T-cell (primary cell): ENCODE data around the gene PTPRC. TPM values are rescaled to one million over a fixed set of nuclear protein-coding genes. Genes with fewer than 3 reads are reported as not detected.

Experiments
- ATAC-seq, 4 experiments: fragments of 200-7000 bp in 3 of 4; fragments of 150-1000 bp in 1 of 4; cut with Tn5 transposase; replicated peaks in 1 of 4; 1 replicate in 3 of 4; 2 replicates in 1 of 4; pipeline ENCODE4 v1.10.0; 2021; ENCODE audit warnings: moderate library complexity in 3 of 4, mild to moderate bottlenecking in 2 of 4, moderate number of reproducible peaks in 1 of 4
- CTCF ChIA-PET, 2 donors: fragments of 300-600 bp; sonication (Branson Sonifier 250); formaldehyde crosslinking; loops; one replicate each; lab custom pipeline; 2022; ENCODE audit warnings: antibody characterized with exemption in 2 of 2; lab: Charles Lee
- POLR2A ChIA-PET, 2 donors: fragments of 300-600 bp; sonication (Branson Sonifier 250); formaldehyde crosslinking; loops; one replicate each; lab custom pipeline; 2022; ENCODE audit warnings: antibody characterized with exemption in 2 of 2; lab: Charles Lee
- DNase-seq, 35 experiments: peaks; one replicate each; pipeline versions ENCODE4 v3.0.0 to v3.0.0-alpha.2; 2013 to 2023
- H3K27ac ChIP-seq: one replicate; pipeline ENCODE4 v1.5.1; 2013; ENCODE audit warnings: low read length
- H3K27me3 ChIP-seq, 2 experiments: replicated peaks in 1 of 2; 1 replicate in 1 of 2; 2 replicates in 1 of 2; pipeline versions ENCODE4 v1.6.1 to v1.7.0; 2013; ENCODE audit warnings: low read length in 1 of 2, mixed read lengths in 1 of 2; ENCODE audit not compliant: control insufficient read depth in 2 of 2, insufficient read depth in 2 of 2; ENCODE audit errors: extremely low read depth in 1 of 2
- H3K36me3 ChIP-seq, 2 donors: 1 replicate in 1 of 2; 2 replicates in 1 of 2; pipeline versions ENCODE4 v1.6.1 to v1.7.0; 2013; ENCODE audit warnings: low read length in 1 of 2; ENCODE audit not compliant: control insufficient read depth in 2 of 2, insufficient read depth in 1 of 2; ENCODE audit errors: extremely low read depth in 1 of 2
- H3K4me1 ChIP-seq, 2 experiments: 1 replicate in 1 of 2; 2 replicates in 1 of 2; pipeline versions ENCODE4 v1.6.1 to v1.7.0; 2013; ENCODE audit warnings: low read length in 2 of 2, mixed read lengths in 1 of 2; ENCODE audit not compliant: insufficient read depth in 2 of 2, control insufficient read depth in 1 of 2; ENCODE audit errors: extremely low read depth in 1 of 2
- H3K4me3 ChIP-seq, 2 donors: 1 replicate in 1 of 2; 2 replicates in 1 of 2; pipeline versions ENCODE4 v1.5.1 to v1.7.0; 2013; ENCODE audit warnings: mild to moderate bottlenecking in 2 of 2, low read length in 1 of 2, moderate library complexity in 1 of 2; ENCODE audit not compliant: control insufficient read depth in 1 of 2; ENCODE audit errors: extremely low read depth in 1 of 2
- H3K9me3 ChIP-seq: 2 replicates; pipeline ENCODE4 v1.7.0; 2013
- H3K27ac Mint-ChIP-seq, 2 donors: one replicate each; pipeline ENCODE4 v1.8.0; 2020 to 2021; ENCODE audit warnings: mild to moderate bottlenecking in 2 of 2, mixed read lengths in 2 of 2
- H3K27me3 Mint-ChIP-seq, 2 donors: one replicate each; pipeline ENCODE4 v1.8.0; 2021 to 2022; ENCODE audit warnings: mixed read lengths in 2 of 2
- H3K36me3 Mint-ChIP-seq: one replicate; pipeline ENCODE4 v1.8.0; 2021; ENCODE audit warnings: mixed read lengths
- H3K4me1 Mint-ChIP-seq, 3 donors: one replicate each; pipeline ENCODE4 v1.8.0; 2020 to 2022; ENCODE audit warnings: mixed read lengths in 3 of 3, mild to moderate bottlenecking in 1 of 3
- H3K4me3 Mint-ChIP-seq, 3 donors: one replicate each; pipeline ENCODE4 v1.8.0; 2020 to 2022; ENCODE audit warnings: mild to moderate bottlenecking in 3 of 3, mixed read lengths in 3 of 3, moderate library complexity in 3 of 3
- H3K9me3 Mint-ChIP-seq, 3 donors: one replicate each; pipeline ENCODE4 v1.8.0; 2020 to 2022; ENCODE audit warnings: mixed read lengths in 3 of 3
- WGBS: methylation state at CpG from one replicate; pipeline ENCODE4 v1.1.5; 2013; ENCODE audit warnings: missing lambda C conversion rate; ENCODE audit not compliant: insufficient coverage; 5-methylcytosine and 5-hydroxymethylcytosine counted together
- total RNA-seq, 35 experiments: library from RNA in 6 of 35; stranded (reverse) in 6 of 35; fragments of 120-200 nt in 1 of 35; gene quantifications; one replicate each; pipeline versions ENCODE4 v1.2.1 to v1.2.4 and lab custom pipeline; 2013 to 2026

PTPRC gene
- total RNA-seq, 5 donors from 2014 or later (not counting 1 experiment from before 2014, with no cell fraction given), result 674 to 984 (median 781) TPM

GRCh38 chr1:198678901-198679329 is 40.1 kb downstream of the PTPRC start:
- H3K4me1 ChIP-seq, result peaks cover 33 to 75% of the 10 kb centered on the region in 2 experiments
- peaks cover 0 to 16% of the 10 kb centered on the region in 2 donors for H3K36me3 ChIP-seq
- H3K27me3 Mint-ChIP-seq, result no peaks in the 10 kb centered on the region
- peak overlapping the region; percentile 69 to 76 (median 74) for H3K4me3 Mint-ChIP-seq
- H3K4me1 Mint-ChIP-seq, result peaks cover 75 to 89% (median 88%) of the 10 kb centered on the region in 3 donors
- H3K9me3 Mint-ChIP-seq, result no peaks in the 10 kb centered on the region
- H3K4me3 ChIP-seq, result peak overlapping the region; percentile 5 to 34
- 4% methylated on average over 6 of the region's 12 CpGs for WGBS
- peak overlapping the region; percentile 91 to 99 for H3K27ac Mint-ChIP-seq
- DNase-seq, result peak in 9 of 35 experiments; percentile 11 to 69 (median 36)
- peak; percentile 12 to 32 (median 28) for ATAC-seq
- no peaks in the 10 kb centered on the region for H3K9me3 ChIP-seq
- CTCF ChIA-PET, result interaction anchor here (0.7 to 1.4 kb wide), 10 partner anchors 9 to 1579 kb away, joined by 3 to 7 read pairs (median 4); no protein-coding TSS in a partner anchor
- H3K27me3 ChIP-seq, result no peaks in the 10 kb centered on the region
- peak overlapping the region; percentile 94 for H3K27ac ChIP-seq
- peaks cover 26% of the 10 kb centered on the region for H3K36me3 Mint-ChIP-seq
- POLR2A ChIA-PET, result interaction anchor here (0.6 to 2.7 kb wide), 24 partner anchors 9 to 511 kb away, joined by 3 to 12 read pairs (median 5); no protein-coding TSS in a partner anchor

DNA sequence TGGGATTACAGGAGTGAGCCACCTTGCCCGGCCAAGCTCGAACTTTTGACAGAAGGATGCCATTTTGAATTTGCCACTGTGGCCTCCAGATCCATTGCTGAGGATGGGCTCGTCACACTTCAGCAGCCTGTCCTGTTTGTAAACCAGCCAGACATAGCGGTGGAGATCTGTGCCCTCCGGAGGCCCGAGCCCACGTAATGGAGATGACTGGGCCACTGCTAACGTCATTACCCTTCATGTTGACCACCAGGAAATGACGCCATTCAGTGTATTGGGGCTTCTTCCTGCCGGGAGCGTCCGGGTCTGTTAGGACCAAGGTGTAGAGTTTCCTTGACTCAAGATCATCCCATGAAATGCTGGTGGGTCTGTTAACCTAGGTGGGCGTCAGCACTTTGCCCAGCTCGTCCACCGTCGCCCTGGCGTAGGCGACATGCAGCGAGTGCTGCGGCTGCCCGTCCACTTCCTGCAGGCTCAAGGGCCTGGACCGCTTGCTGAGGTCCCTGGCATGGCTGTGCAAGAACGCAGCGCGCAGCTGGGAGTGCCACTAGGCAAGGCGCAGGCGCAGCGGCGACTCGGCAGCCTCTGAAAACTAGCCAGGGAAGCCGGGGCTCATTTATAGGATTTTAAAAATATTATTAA is 40.8 kb downstream of the PTPRC start:
- peaks cover 27% of the 10 kb centered on the region for H3K36me3 Mint-ChIP-seq

DNA sequence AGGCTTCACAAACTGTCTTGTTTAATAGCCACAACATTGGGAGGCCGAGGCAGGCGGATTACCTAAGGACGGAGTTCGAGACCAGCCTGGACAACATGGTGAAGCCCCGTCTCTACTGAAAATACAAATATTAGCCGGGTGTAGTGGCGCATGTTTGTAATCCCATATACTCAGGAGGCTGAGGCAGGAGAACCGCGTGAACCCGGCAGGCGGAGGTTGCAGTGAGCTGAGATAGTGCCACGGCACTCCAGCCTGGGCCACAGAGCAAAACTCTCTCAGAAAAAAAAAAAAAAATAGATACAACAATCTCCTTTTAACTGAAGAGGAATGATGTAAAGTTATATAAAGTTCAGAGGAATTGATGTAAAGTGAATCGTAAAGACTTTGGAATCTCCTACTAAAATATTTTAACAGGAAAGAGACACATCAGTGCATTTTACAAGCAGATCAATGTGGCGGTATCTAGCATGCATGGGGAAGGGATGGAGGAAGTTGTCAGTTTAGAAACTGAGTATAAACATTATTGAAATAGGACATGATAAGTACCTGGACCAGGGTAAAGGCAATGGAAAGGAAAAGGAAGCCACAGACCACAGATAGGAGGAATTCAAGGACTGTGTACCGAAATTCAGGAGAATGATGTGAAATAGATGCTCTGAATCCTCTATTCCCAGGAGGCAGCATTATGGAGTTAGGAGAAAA is 41.5 kb downstream of the PTPRC start:
- H3K27me3 ChIP-seq, result no peaks in the 10 kb centered on the region
- Mint-ChIP-seq H3K4me1 (peaks cover 74 to 88% (median 86%) of the 10 kb centered on the region in 3 donors), H3K9me3 (no peaks in the 10 kb centered on the region), H3K27me3 (no peaks in the 10 kb centered on the region), H3K4me3 (peak overlapping the region; percentile 59 to 76 (median 69)), H3K36me3 (peaks cover 24% of the 10 kb centered on the region), H3K27ac (peak overlapping the region; percentile 91 to 99)
- H3K4me1 ChIP-seq, result peaks cover 31 to 77% of the 10 kb centered on the region in 2 experiments
- peaks cover 0 to 14% of the 10 kb centered on the region in 2 donors for H3K36me3 ChIP-seq
- no peaks in the 10 kb centered on the region for H3K9me3 ChIP-seq
- peak overlapping the region; percentile 94 for H3K27ac ChIP-seq
- peak overlapping the region; percentile 34 to 47 for H3K4me3 ChIP-seq
- peak in 3 of 35 experiments; percentile 12 to 56 (median 25) for DNase-seq
- ChIA-PET POLR2A (interaction anchor here (0.6 to 3.7 kb wide), 11 partner anchors 12 to 71 kb away, joined by 3 to 49 read pairs (median 8); no protein-coding TSS in a partner anchor), CTCF (interaction anchor here in 1 of 2 donors (0.8 to 3.6 kb wide), 5 partner anchors 8 to 59 kb away, joined by 3 to 31 read pairs (median 3); no protein-coding TSS in a partner anchor)
- WGBS, result 0% methylated on average over 1 of the region's 15 CpGs
- ATAC-seq, result no peak

More for the DNA sequence above, 40.8 kb downstream of the PTPRC start:
- Mint-ChIP-seq H3K4me1 (peaks cover 77 to 91% (median 88%) of the 10 kb centered on the region in 3 donors), H3K27ac (peak overlapping the region; percentile 91 to 99), H3K27me3 (no peaks in the 10 kb centered on the region), H3K4me3 (peak overlapping the region; percentile 59 to 76 (median 69)), H3K9me3 (no peaks in the 10 kb centered on the region)
- peak overlapping the region; percentile 94 for H3K27ac ChIP-seq
- peaks cover 0 to 16% of the 10 kb centered on the region in 2 donors for H3K36me3 ChIP-seq
- H3K4me1 ChIP-seq, result peaks cover 31 to 78% of the 10 kb centered on the region in 2 experiments
- ChIA-PET CTCF (interaction anchor here (0.6 to 1.3 kb wide), 7 partner anchors 23 to 1580 kb away, joined by 3 to 7 read pairs (median 5); no protein-coding TSS in a partner anchor), POLR2A (interaction anchor here (0.7 to 2.7 kb wide), 8 partner anchors 10 to 69 kb away, joined by 3 to 12 read pairs (median 7); no protein-coding TSS in a partner anchor)
- H3K27me3 ChIP-seq, result no peaks in the 10 kb centered on the region
- DNase-seq (peak in 11 of 35 experiments; percentile 23 to 74 (median 37)), ATAC-seq (no peak)
- H3K4me3 ChIP-seq, result peak overlapping the region; percentile 34 to 47
- no peaks in the 10 kb centered on the region for H3K9me3 ChIP-seq
- WGBS, result 51% methylated on average over 24 of the region's 31 CpGs

DNA sequence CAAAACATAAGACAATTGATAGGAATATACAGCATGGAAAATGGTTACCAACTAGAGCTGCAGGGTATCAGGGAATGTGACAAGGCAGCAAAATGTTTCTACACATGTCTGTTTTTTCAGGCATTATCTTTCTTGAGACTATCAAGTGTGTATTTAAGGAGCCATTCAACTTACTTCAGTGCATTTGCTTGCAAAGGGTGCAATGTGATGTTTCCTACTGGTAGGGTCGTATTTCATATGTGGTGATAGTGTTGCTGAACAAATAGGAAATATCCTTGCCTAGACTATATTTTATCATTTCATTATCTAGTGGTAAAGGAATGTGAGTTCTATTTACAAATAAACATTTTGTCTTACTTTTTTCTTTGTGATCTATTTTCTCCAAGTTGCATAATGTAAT is 42.4 kb downstream of the PTPRC start:
- DNase-seq, result peak in 1 of 35 experiments; percentile 64

GRCh38 chr1:198681831-198682759 is 43.3 kb downstream of the PTPRC start:
- ChIA-PET POLR2A (interaction anchor here (0.5 to 3.7 kb wide), 45 partner anchors 8 to 907 kb away, joined by 3 to 49 read pairs (median 5); partner anchors contain the start of genes DENND1B (in 1 of the 2) and PTPRC (in 1 of the 2)), CTCF (interaction anchor here (0.6 to 3.6 kb wide), 25 partner anchors 8 to 160 kb away, joined by 3 to 31 read pairs (median 4); partner anchors contain the start of gene PTPRC (in 1 of the 2))
- peak; percentile 84 to 90 (median 87) for ATAC-seq
- H3K27me3 Mint-ChIP-seq, result no peaks in the 10 kb centered on the region
- H3K36me3 Mint-ChIP-seq, result peaks cover 18% of the 10 kb centered on the region
- Histone ChIP-seq H3K4me3 (peak overlapping the region; percentile 18 to 39), H3K27ac (peak overlapping the region; percentile 94), H3K27me3 (no peaks in the 10 kb centered on the region), H3K4me1 (peaks cover 31 to 80% of the 10 kb centered on the region in 2 experiments), H3K9me3 (no peaks in the 10 kb centered on the region), H3K36me3 (peaks cover 0 to 14% of the 10 kb centered on the region in 2 donors)
- H3K27ac Mint-ChIP-seq, result peak overlapping the region; percentile 94 to 99
- peak; percentile 40 to 95 (median 81) for DNase-seq
- WGBS, result no CpG with 5 or more reads among the region's 7 CpGs
- H3K4me1 Mint-ChIP-seq, result peaks cover 72 to 86% (median 84%) of the 10 kb centered on the region in 3 donors
- peak overlapping the region; percentile 53 to 69 (median 68) for H3K4me3 Mint-ChIP-seq
- no peaks in the 10 kb centered on the region for H3K9me3 Mint-ChIP-seq

More for the DNA sequence above, 42.4 kb downstream of the PTPRC start:
- H3K36me3 Mint-ChIP-seq, result peaks cover 17% of the 10 kb centered on the region
- no CpG with 5 or more reads among the region's 1 CpG for WGBS
- H3K4me3 Mint-ChIP-seq, result peak overlapping the region; percentile 54 to 69 (median 61)
- Histone ChIP-seq H3K4me3 (peak overlapping the region in 1 of 2 donors; percentile 27), H3K27me3 (no peaks in the 10 kb centered on the region), H3K4me1 (peaks cover 30 to 80% of the 10 kb centered on the region in 2 experiments), H3K9me3 (no peaks in the 10 kb centered on the region), H3K36me3 (peaks cover 0 to 14% of the 10 kb centered on the region in 2 donors), H3K27ac (peak overlapping the region; percentile 94)
- ChIA-PET CTCF (interaction anchor here (0.6 to 3.6 kb wide), 15 partner anchors 9 to 86 kb away, joined by 3 to 31 read pairs (median 5); partner anchors contain the start of gene PTPRC (in 1 of the 2)), POLR2A (interaction anchor here (0.6 to 3.7 kb wide), 32 partner anchors 7 to 906 kb away, joined by 3 to 49 read pairs (median 6); partner anchors contain the start of genes DENND1B (in 1 of the 2) and PTPRC (in 1 of the 2))
- peak overlapping the region; percentile 94 to 99 for H3K27ac Mint-ChIP-seq
- peaks cover 72 to 87% (median 85%) of the 10 kb centered on the region in 3 donors for H3K4me1 Mint-ChIP-seq
- ATAC-seq, result peak in 1 of 4 experiments; percentile 16
- H3K27me3 Mint-ChIP-seq, result no peaks in the 10 kb centered on the region
- no peaks in the 10 kb centered on the region for H3K9me3 Mint-ChIP-seq
